Mesothelial cell of epicardium (in vitro differentiated cells): ENCODE measurements around the gene PHKB. TPM values are rescaled to one million over a fixed set of nuclear protein-coding genes. Genes with fewer than 3 reads are reported as not detected.

Experiments
- DNase-seq, 2 experiments: peaks; one replicate each; pipeline ENCODE4 v3.0.0; 2021; ENCODE audit warnings: low spot score in 2 of 2; ENCODE audit not compliant: unreplicated experiment in 2 of 2
- H3K27ac Mint-ChIP-seq: 2 replicates; pipeline ENCODE4 v1.8.0; 2021; ENCODE audit warnings: mixed read lengths
- H3K27me3 Mint-ChIP-seq: 2 replicates; pipeline ENCODE4 v1.8.0; 2021; ENCODE audit warnings: low read depth, mixed read lengths
- H3K36me3 Mint-ChIP-seq: 2 replicates; pipeline ENCODE4 v1.8.0; 2021; ENCODE audit warnings: mixed read lengths
- H3K4me1 Mint-ChIP-seq: 2 replicates; pipeline ENCODE4 v1.8.0; 2021; ENCODE audit warnings: mixed read lengths
- H3K4me3 Mint-ChIP-seq: 2 replicates; pipeline ENCODE4 v1.8.0; 2021; ENCODE audit warnings: mild to moderate bottlenecking, moderate library complexity, mixed read lengths
- H3K9me3 Mint-ChIP-seq: 2 replicates; pipeline ENCODE4 v1.8.0; 2021; ENCODE audit warnings: mixed read lengths
- CTCF ChIP-seq: fragments of 200-600 bp; sonication (generic); IDR thresholded peaks from one replicate; pipeline ENCODE4 v1.5.0; 2021; ENCODE audit warnings: antibody characterized with exemption; ENCODE audit not compliant: unreplicated experiment
- total RNA-seq: library from RNA; stranded (reverse); gene quantifications from 3 replicates; pipeline ENCODE4 v1.2.1, GENCODE V29; 2021

Gene PHKB
- total RNA-seq, 1 donor from 2014 or later: 68.1 TPM

- H3K4me3 Mint-ChIP-seq: no peak overlapping the region
- H3K27ac Mint-ChIP-seq: peak overlapping the region; percentile 14
- H3K9me3 Mint-ChIP-seq: peaks cover 38% of the 10 kb centered on the region
These were observed 31.6 kb downstream of the PHKB start for GRCh38 chr16:47492428-47493377.

GRCh38 chr16:47493381-47494337 lies 32.5 kb downstream of the PHKB start:
- H3K4me3 Mint-ChIP-seq: no peak overlapping the region

More at GRCh38 chr16:47492428-47493377, 31.6 kb downstream of the PHKB start:
- peaks cover 34% of the 10 kb centered on the region for H3K36me3 Mint-ChIP-seq
- TF ChIP-seq CTCF: no peak
- H3K27me3 Mint-ChIP-seq: no peaks in the 10 kb centered on the region
- peaks cover 4% of the 10 kb centered on the region for H3K4me1 Mint-ChIP-seq
- DNase-seq: no peak

GRCh38 chr16:47499080-47499699 lies 38.1 kb downstream of the PHKB start:
- Mint-ChIP-seq H3K4me1 (no peaks in the 10 kb centered on the region), H3K9me3 (no peaks in the 10 kb centered on the region), H3K27me3 (no peaks in the 10 kb centered on the region), H3K36me3 (peaks cover 25% of the 10 kb centered on the region), H3K4me3 (no peak overlapping the region), H3K27ac (no peak overlapping the region)
- no peak for DNase-seq
- no peak for TF ChIP-seq CTCF

More at GRCh38 chr16:47493381-47494337, 32.5 kb downstream of the PHKB start:
- Mint-ChIP-seq H3K36me3 (peaks cover 28% of the 10 kb centered on the region), H3K27me3 (no peaks in the 10 kb centered on the region), H3K4me1 (peaks cover 4% of the 10 kb centered on the region), H3K27ac (no peak overlapping the region), H3K9me3 (peaks cover 28% of the 10 kb centered on the region)
- no peak for DNase-seq
- no peak for TF ChIP-seq CTCF

GRCh38 chr16:47499700-47500264 lies 38.7 kb downstream of the PHKB start:
- Mint-ChIP-seq H3K4me1 (no peaks in the 10 kb centered on the region), H3K27ac (no peak overlapping the region), H3K36me3 (peaks cover 29% of the 10 kb centered on the region), H3K27me3 (no peaks in the 10 kb centered on the region), H3K9me3 (no peaks in the 10 kb centered on the region), H3K4me3 (no peak overlapping the region)
- no peak for TF ChIP-seq CTCF
- no peak for DNase-seq

- H3K4me1 Mint-ChIP-seq: peaks cover 6% of the 10 kb centered on the region
- H3K36me3 Mint-ChIP-seq: peaks cover 40% of the 10 kb centered on the region
These were observed 42.8 kb downstream of the PHKB start for GRCh38 chr16:47503936-47504335.

More at GRCh38 chr16:47503936-47504335, 42.8 kb downstream of the PHKB start:
- TF ChIP-seq CTCF: no peak
- DNase-seq: no peak
- Mint-ChIP-seq H3K9me3 (no peaks in the 10 kb centered on the region), H3K27ac (no peak overlapping the region), H3K4me3 (no peak overlapping the region), H3K27me3 (no peaks in the 10 kb centered on the region)
